Mesenchymal stem cell (in vitro differentiated cells and primary cell): Measurements from ENCODE around the gene RUNX1.

Source experiments
- DNase-seq: peaks from one replicate; pipeline ENCODE4 v3.0.0-alpha.2; 2013
- H2AFZ ChIP-seq: one replicate; pipeline ENCODE4 v1.6.1; 2013; ENCODE audit warnings: low read depth, mild to moderate bottlenecking, control low read depth, inconsistent platforms, low read length, moderate library complexity
- H2AK5ac ChIP-seq: 2 replicates; pipeline ENCODE4 v1.6.1; 2013; ENCODE audit warnings: low read length, moderate library complexity, mild to moderate bottlenecking, inconsistent platforms; ENCODE audit not compliant: severe bottlenecking
- H2BK120ac ChIP-seq: one replicate; pipeline ENCODE4 v1.6.1; 2013; ENCODE audit warnings: low read depth, mild to moderate bottlenecking, inconsistent platforms, low read length, moderate library complexity
- H2BK12ac ChIP-seq, 2 experiments: one replicate each; pipeline ENCODE4 v1.6.1; 2013; ENCODE audit warnings: inconsistent platforms in 2 of 2, low read length in 2 of 2, mild to moderate bottlenecking in 2 of 2, moderate library complexity in 2 of 2, control low read depth in 1 of 2
- H2BK15ac ChIP-seq: one replicate; pipeline ENCODE4 v1.6.1; 2013; ENCODE audit warnings: mild to moderate bottlenecking, low read depth, inconsistent platforms; ENCODE audit not compliant: poor library complexity, severe bottlenecking
- H2BK5ac ChIP-seq: 2 replicates; pipeline ENCODE4 v1.6.1; 2013; ENCODE audit warnings: low read depth, mild to moderate bottlenecking, low read length, control low read depth, inconsistent platforms; ENCODE audit not compliant: poor library complexity, severe bottlenecking
- H3K14ac ChIP-seq, 2 experiments: one replicate each; pipeline ENCODE4 v1.6.1; 2013; ENCODE audit warnings: inconsistent platforms in 2 of 2, low read length in 2 of 2, control low read depth in 1 of 2, mild to moderate bottlenecking in 1 of 2, moderate library complexity in 1 of 2
- H3K18ac ChIP-seq, 2 experiments: one replicate each; pipeline ENCODE4 v1.6.1; 2013; ENCODE audit warnings: inconsistent platforms in 2 of 2, low read length in 2 of 2, control low read depth in 1 of 2, low read depth in 1 of 2, mild to moderate bottlenecking in 1 of 2
- H3K23ac ChIP-seq, 2 experiments: one replicate each; pipeline ENCODE4 v1.6.1; 2013; ENCODE audit warnings: inconsistent platforms in 2 of 2, low read length in 2 of 2, mild to moderate bottlenecking in 2 of 2, moderate library complexity in 2 of 2, control low read depth in 1 of 2
- H3K27ac ChIP-seq: 2 replicates; pipeline ENCODE4 v1.5.1; 2013; ENCODE audit warnings: mild to moderate bottlenecking, moderate library complexity, low read length, control low read depth, inconsistent platforms; ENCODE audit not compliant: poor library complexity, severe bottlenecking
- H3K27me3 ChIP-seq, 2 experiments: 2 replicates each; pipeline versions ENCODE4 v1.6.1 to v1.7.0; 2013; ENCODE audit warnings: low read length in 2 of 2, mild to moderate bottlenecking in 2 of 2, moderate library complexity in 2 of 2, control low read depth in 1 of 2, inconsistent platforms in 1 of 2; ENCODE audit not compliant: control insufficient read depth in 1 of 2, insufficient read depth in 1 of 2
- H3K36me3 ChIP-seq, 2 experiments: 2 replicates each; pipeline versions ENCODE4 v1.6.1 to v1.7.0; 2013; ENCODE audit warnings: low read length in 2 of 2, control low read depth in 1 of 2, inconsistent platforms in 1 of 2, low read depth in 1 of 2, mild to moderate bottlenecking in 1 of 2; ENCODE audit not compliant: insufficient read depth in 2 of 2, control insufficient read depth in 1 of 2
- H3K4ac ChIP-seq, 2 experiments: one replicate each; pipeline ENCODE4 v1.6.1; 2013; ENCODE audit warnings: inconsistent platforms in 2 of 2, low read length in 2 of 2, mild to moderate bottlenecking in 2 of 2, moderate library complexity in 2 of 2, control low read depth in 1 of 2, low read depth in 1 of 2
- H3K4me1 ChIP-seq: 2 replicates; pipeline ENCODE4 v1.6.1; 2013; ENCODE audit warnings: low read depth, low read length, control low read depth; ENCODE audit not compliant: control insufficient read depth, insufficient read depth
- H3K4me2 ChIP-seq: 2 replicates; pipeline ENCODE4 v1.6.1; 2013; ENCODE audit warnings: low read length, mild to moderate bottlenecking, inconsistent platforms; ENCODE audit not compliant: poor library complexity, severe bottlenecking
- H3K4me3 ChIP-seq, 2 experiments: 2 replicates each; pipeline versions ENCODE4 v1.5.1 to v1.7.0; 2013; ENCODE audit warnings: low read length in 2 of 2, mild to moderate bottlenecking in 2 of 2, control low read depth in 1 of 2, low read depth in 1 of 2; ENCODE audit not compliant: insufficient read depth in 1 of 2
- H3K79me1 ChIP-seq: replicated peaks from 2 replicates; pipeline ENCODE4 v1.6.1; 2013; ENCODE audit warnings: mild to moderate bottlenecking, control low read depth, low read length, inconsistent platforms; ENCODE audit not compliant: poor library complexity, severe bottlenecking
- H3K9ac ChIP-seq: 2 replicates; pipeline ENCODE4 v1.7.0; 2013; ENCODE audit warnings: mild to moderate bottlenecking, low read length, moderate library complexity
- H3K9me3 ChIP-seq: 2 replicates; pipeline ENCODE4 v1.7.0; 2013; ENCODE audit warnings: mild to moderate bottlenecking, low read length; ENCODE audit not compliant: control insufficient read depth
- H4K8ac ChIP-seq: one replicate; pipeline ENCODE4 v1.6.1; 2013; ENCODE audit warnings: inconsistent platforms, mild to moderate bottlenecking, low read length, moderate library complexity
- H4K91ac ChIP-seq: one replicate; pipeline ENCODE4 v1.6.1; 2013; ENCODE audit warnings: mild to moderate bottlenecking, low read length, inconsistent platforms
- WGBS: methylation state at CpG from one replicate; pipeline ENCODE4 v1.1.7; 2013; ENCODE audit warnings: mixed read lengths; 5-methylcytosine and 5-hydroxymethylcytosine counted together

Gene RUNX1

GRCh38 chr21:34944015-34944755 is 104.9 kb downstream of the RUNX1 start:
- no peak overlapping the region for H3K4me3 ChIP-seq
- H2AFZ ChIP-seq: no peak overlapping the region
- H3K14ac ChIP-seq: peak overlapping the region in 1 of 2 experiments; percentile 10
- H4K8ac ChIP-seq: no peak overlapping the region
- H2BK15ac ChIP-seq: no peak overlapping the region
- no peak overlapping the region for H2AK5ac ChIP-seq
- H3K9ac ChIP-seq: no peak overlapping the region
- no peak overlapping the region for H3K27ac ChIP-seq
- H3K9me3 ChIP-seq: no peaks in the 10 kb centered on the region
- H3K4me2 ChIP-seq: no peak overlapping the region
- H3K4me1 ChIP-seq: peaks cover 3% of the 10 kb centered on the region
- H2BK5ac ChIP-seq: no peak overlapping the region
- no peak overlapping the region for H4K91ac ChIP-seq
- no peak overlapping the region for H3K18ac ChIP-seq
- WGBS: 95% methylated on average over 3 of the region's 4 CpGs
- no peak overlapping the region for H2BK12ac ChIP-seq
- DNase-seq: no peak
- H3K23ac ChIP-seq: no peak overlapping the region
- no peak overlapping the region for H2BK120ac ChIP-seq
- H3K4ac ChIP-seq: no peak overlapping the region
- no peaks in the 10 kb centered on the region for H3K27me3 ChIP-seq
- no peaks in the 10 kb centered on the region for H3K36me3 ChIP-seq
- H3K79me1 ChIP-seq: peaks cover 6% of the 10 kb centered on the region

- H3K4me2 ChIP-seq: no peak overlapping the region
- H3K4me1 ChIP-seq: peaks cover 3% of the 10 kb centered on the region
- H3K79me1 ChIP-seq: peaks cover 6% of the 10 kb centered on the region
- H2BK5ac ChIP-seq: no peak overlapping the region
- H3K9ac ChIP-seq: no peak overlapping the region
- H3K23ac ChIP-seq: no peak overlapping the region
- H3K36me3 ChIP-seq: no peaks in the 10 kb centered on the region
- H4K91ac ChIP-seq: no peak overlapping the region
- no peak overlapping the region for H4K8ac ChIP-seq
- H2AK5ac ChIP-seq: no peak overlapping the region
- H3K27ac ChIP-seq: no peak overlapping the region
- WGBS: 95% methylated on average over 5 of the region's 7 CpGs
- H2BK12ac ChIP-seq: no peak overlapping the region
- H3K4ac ChIP-seq: no peak overlapping the region
- H3K9me3 ChIP-seq: no peaks in the 10 kb centered on the region
- no peak overlapping the region for H2BK120ac ChIP-seq
- no peak overlapping the region for H2AFZ ChIP-seq
- no peak overlapping the region for H3K14ac ChIP-seq
- H3K4me3 ChIP-seq: no peak overlapping the region
- no peak for DNase-seq
- no peak overlapping the region for H2BK15ac ChIP-seq
- H3K27me3 ChIP-seq: no peaks in the 10 kb centered on the region
- H3K18ac ChIP-seq: peak overlapping the region in 1 of 2 experiments; percentile 4
Measured at GRCh38 chr21:34942911-34943310, 106.2 kb downstream of the RUNX1 start.

- Histone ChIP-seq H3K14ac (no peak overlapping the region), H2BK5ac (no peak overlapping the region), H3K36me3 (no peaks in the 10 kb centered on the region), H3K9ac (no peak overlapping the region), H3K4me1 (peaks cover 6% of the 10 kb centered on the region), H3K27me3 (no peaks in the 10 kb centered on the region), H4K91ac (no peak overlapping the region), H3K4me2 (no peak overlapping the region), H3K4ac (no peak overlapping the region), H3K23ac (no peak overlapping the region), H3K9me3 (no peaks in the 10 kb centered on the region), H2BK120ac (no peak overlapping the region), H2BK15ac (no peak overlapping the region), H4K8ac (no peak overlapping the region), H3K4me3 (no peak overlapping the region), H2AK5ac (peak overlapping the region; percentile 10), H2AFZ (no peak overlapping the region), H2BK12ac (peak overlapping the region in 1 of 2 experiments; percentile 7), H3K79me1 (peaks cover 3% of the 10 kb centered on the region), H3K27ac (no peak overlapping the region), H3K18ac (peak overlapping the region in 1 of 2 experiments; percentile 25)
- WGBS: 66% methylated on average over 2 of the region's 2 CpGs
- DNase-seq: no peak
Measured at GRCh38 chr21:34941162-34941561, 107.9 kb downstream of the RUNX1 start.

- no peak overlapping the region for H3K18ac ChIP-seq
- H4K8ac ChIP-seq: no peak overlapping the region
- H3K4me1 ChIP-seq: peaks cover 6% of the 10 kb centered on the region
- no peaks in the 10 kb centered on the region for H3K9me3 ChIP-seq
- H3K4me3 ChIP-seq: no peak overlapping the region
- H2BK5ac ChIP-seq: no peak overlapping the region
- no peak for DNase-seq
- no peak overlapping the region for H3K23ac ChIP-seq
- no peak overlapping the region for H3K4ac ChIP-seq
- H3K9ac ChIP-seq: no peak overlapping the region
- H2BK15ac ChIP-seq: no peak overlapping the region
- no peak overlapping the region for H3K14ac ChIP-seq
- no peaks in the 10 kb centered on the region for H3K27me3 ChIP-seq
- peaks cover 3% of the 10 kb centered on the region for H3K79me1 ChIP-seq
- H2AFZ ChIP-seq: no peak overlapping the region
- no peaks in the 10 kb centered on the region for H3K36me3 ChIP-seq
- no peak overlapping the region for H3K27ac ChIP-seq
- no peak overlapping the region for H4K91ac ChIP-seq
- 97% methylated on average over 6 of the region's 6 CpGs for WGBS
- no peak overlapping the region for H2BK12ac ChIP-seq
- peak overlapping the region; percentile 16 for H2AK5ac ChIP-seq
- H3K4me2 ChIP-seq: no peak overlapping the region
- H2BK120ac ChIP-seq: no peak overlapping the region
Measured at GRCh38 chr21:34939673-34940331, 109.3 kb downstream of the RUNX1 start.
